Measurements from ENCODE around the gene NUTM2A.
"Not testable (repeated sequence)": the region's sequence is repeated elsewhere in the genome, so short reads cannot be mapped to it uniquely, and the experiment has no call there.

- not testable (repeated sequence) for TF ChIP-seq CTCF, POLR2A (IDR thresholded peaks at IDR 0.05)
Observed at GRCh38 chr10:87225148-87225547, at the start of gene NUTM2A.

All from lower leg skin (tissue), 3 donors.